NCI-H2171 treated with DMSO at 0.1 percent for 48 hours (cell line): ENCODE data around the gene LSMEM2.
"Not testable (repeated sequence)": the region's sequence is repeated elsewhere in the genome, so short reads cannot be mapped to it uniquely, and the experiment has no call there.

Experiments used
- DNase-seq: peaks from one replicate; lab custom pipeline; 2025; lab: John Stamatoyannopoulos, UW

LSMEM2 gene

GRCh38 chr3:50245831-50246516 lies 32.9 kb upstream of the LSMEM2 start:
- peak; percentile 63 for DNase-seq

- no peak for DNase-seq
Observed at GRCh38 chr3:50246517-50246954, 32.4 kb upstream of the LSMEM2 start.

GRCh38 chr3:50248387-50248786 lies 30.5 kb upstream of the LSMEM2 start:
- no peak for DNase-seq

- DNase-seq, result no peak
Observed at GRCh38 chr3:50249457-50249856, 29.4 kb upstream of the LSMEM2 start.

- DNase-seq, result no peak
Observed at GRCh38 chr3:50250514-50250913, 28.4 kb upstream of the LSMEM2 start.

- DNase-seq, result no peak
Observed at GRCh38 chr3:50251220-50251619, 27.7 kb upstream of the LSMEM2 start.

- DNase-seq, result no peak
Observed at GRCh38 chr3:50254577-50255250, 24.2 kb upstream of the LSMEM2 start.

- no peak for DNase-seq
Observed at GRCh38 chr3:50255251-50255615, 23.7 kb upstream of the LSMEM2 start.

GRCh38 chr3:50256978-50257890 lies 21.7 kb upstream of the LSMEM2 start:
- no peak for DNase-seq

GRCh38 chr3:50258029-50258680 lies 20.7 kb upstream of the LSMEM2 start:
- DNase-seq, result no peak

- DNase-seq, result no peak
Observed at GRCh38 chr3:50258979-50259378, 19.9 kb upstream of the LSMEM2 start.

GRCh38 chr3:50259432-50260026 lies 19.4 kb upstream of the LSMEM2 start:
- peak; percentile 7 for DNase-seq

- peak; percentile 53 for DNase-seq
Observed at GRCh38 chr3:50260027-50260941, 18.6 kb upstream of the LSMEM2 start.

- no peak for DNase-seq
Observed at GRCh38 chr3:50260942-50261441, 17.9 kb upstream of the LSMEM2 start.

- no peak for DNase-seq
Observed at GRCh38 chr3:50261505-50261904, 17.4 kb upstream of the LSMEM2 start.

- not testable (repeated sequence) for DNase-seq
Observed at GRCh38 chr3:50262200-50262599, 16.7 kb upstream of the LSMEM2 start.

GRCh38 chr3:50262778-50263177 lies 16.1 kb upstream of the LSMEM2 start:
- DNase-seq, result no peak

GRCh38 chr3:50263478-50264382 lies 15.2 kb upstream of the LSMEM2 start:
- DNase-seq, result no peak

GRCh38 chr3:50264383-50264963 lies 14.4 kb upstream of the LSMEM2 start:
- no peak for DNase-seq
